HG03432 (cell line): ENCODE measurements around the gene LRBA.

ENCODE experiments used
- ATAC-seq: cut with Tn5 transposase; IDR thresholded peaks from one replicate; pipeline ENCODE4 v1.9.1; 2021; ENCODE audit warnings: mild to moderate bottlenecking, moderate library complexity; ENCODE audit not compliant: unreplicated experiment

LRBA gene

DNA sequence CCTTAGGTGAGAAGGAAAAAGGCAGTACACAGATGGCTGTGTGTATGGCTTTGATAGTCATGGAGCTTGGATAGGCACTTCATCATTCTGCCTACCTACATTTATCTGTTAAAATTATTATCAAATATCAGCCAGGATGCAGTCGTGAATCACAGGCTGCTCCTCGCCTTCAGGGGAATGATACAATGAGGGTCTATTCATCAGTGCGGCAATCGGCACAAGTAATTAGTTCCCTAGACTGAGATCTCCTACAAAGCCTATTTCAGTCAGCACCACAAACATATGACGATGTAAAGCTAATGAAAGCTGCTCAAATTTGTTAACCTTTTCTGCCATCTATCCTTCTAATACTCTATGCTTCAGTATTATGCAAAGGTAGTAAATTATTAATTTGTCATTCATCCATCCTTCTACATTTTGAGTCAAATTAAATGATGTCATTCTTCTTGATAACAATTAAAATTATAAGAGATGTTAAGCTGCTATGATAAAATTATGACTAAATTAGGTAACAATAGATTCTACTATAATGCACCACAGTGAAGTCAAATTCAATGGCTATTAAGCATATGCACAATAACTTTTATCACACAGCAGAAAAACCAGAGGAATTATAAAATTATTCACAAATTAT is 414.2 kb downstream of the LRBA start:
- ATAC-seq, result no peak

DNA sequence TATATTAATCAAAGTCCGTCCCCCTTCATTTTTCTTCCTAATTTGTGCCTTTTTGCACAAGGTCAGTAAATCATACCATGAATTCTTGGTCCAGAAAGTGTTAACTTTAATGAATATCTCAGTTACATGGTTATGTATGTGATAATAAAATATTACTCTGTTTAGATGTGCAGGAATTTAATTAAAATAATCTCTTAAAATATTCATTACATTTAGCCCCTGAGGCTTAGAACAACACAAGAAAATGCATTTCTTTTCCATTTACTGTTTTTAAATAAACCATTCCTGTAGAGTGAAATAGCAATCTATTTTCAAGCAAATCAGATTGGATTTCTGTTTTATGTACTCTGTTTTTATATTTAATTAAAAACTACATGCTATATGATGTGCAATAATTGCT is 415.5 kb downstream of the LRBA start:
- ATAC-seq, result no peak

DNA sequence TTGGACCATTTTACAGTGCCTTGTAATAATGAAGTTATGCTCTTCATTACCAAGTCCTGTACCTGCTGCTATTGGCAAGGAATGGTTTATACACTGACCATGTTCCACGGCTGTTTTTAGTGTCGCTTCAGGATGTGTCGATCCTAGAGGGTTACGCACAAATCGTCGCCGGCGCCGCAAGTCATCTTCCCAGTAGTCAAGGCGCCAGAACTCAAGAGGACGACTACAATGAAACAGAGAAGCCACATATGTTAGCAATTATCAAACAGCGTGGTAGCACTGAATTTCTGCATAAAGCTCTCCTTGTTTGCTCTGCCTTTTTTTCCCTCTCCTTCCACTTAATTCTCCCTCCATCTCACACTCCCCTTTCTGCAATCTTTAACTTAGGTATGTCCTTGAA is 416.2 kb downstream of the LRBA start:
- no peak for ATAC-seq

DNA sequence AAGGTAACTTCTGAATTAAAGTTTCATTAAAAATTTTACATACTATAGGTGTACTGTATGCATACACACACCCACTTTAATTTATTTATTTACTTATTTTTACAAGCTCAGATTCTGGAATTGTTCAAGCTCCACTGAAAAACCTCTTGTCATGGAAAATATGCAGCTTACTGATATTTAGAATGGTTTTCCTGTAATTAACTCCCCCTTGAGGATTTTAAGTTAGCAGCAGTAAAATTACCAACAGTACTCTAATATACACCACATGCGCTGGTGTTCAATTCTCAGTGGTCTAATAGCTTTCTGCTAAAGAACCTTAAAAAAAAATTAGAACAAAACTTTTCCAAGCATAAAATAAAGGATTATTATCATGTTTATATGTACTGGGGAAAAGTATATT is 421.1 kb downstream of the LRBA start:
- ATAC-seq, result no peak

DNA sequence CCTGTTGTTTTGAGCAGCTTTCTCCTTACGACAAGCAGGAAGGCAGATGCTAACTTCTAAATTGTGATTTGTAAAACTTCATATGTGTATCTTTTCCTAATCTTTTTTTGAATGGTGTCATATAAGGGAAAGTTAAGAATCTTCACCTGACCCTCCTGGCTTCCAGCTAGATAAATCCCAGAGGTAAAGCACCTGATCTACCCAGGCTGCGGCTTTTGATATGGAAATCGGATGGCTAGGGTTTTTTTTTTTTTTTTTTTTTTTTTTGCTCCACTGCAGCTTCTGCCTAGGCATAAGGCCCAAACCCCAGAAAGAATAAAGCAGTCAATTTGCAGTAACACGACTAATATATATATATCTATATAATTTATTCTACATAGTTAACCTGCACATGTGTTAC is 423.2 kb downstream of the LRBA start:
- ATAC-seq, result no peak

DNA sequence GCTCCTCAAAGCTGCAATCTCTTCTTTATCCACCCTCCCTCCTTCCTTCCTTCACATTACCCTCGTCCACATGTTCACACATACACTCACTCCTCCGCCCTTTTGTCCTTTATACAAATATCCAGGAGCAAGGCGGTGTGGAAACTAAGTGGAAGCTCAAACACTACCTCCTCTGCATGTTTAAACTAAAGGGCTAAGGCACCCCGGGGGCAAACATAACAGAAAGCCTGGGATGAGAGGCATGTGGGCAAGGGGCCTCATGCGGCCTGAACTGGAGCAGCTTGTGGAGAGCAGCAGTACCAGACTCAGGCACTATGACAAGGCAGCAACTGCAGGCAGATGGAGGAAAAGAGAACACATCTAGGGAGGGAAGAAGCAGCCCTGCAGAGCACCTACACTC is 423.7 kb downstream of the LRBA start:
- no peak for ATAC-seq

DNA sequence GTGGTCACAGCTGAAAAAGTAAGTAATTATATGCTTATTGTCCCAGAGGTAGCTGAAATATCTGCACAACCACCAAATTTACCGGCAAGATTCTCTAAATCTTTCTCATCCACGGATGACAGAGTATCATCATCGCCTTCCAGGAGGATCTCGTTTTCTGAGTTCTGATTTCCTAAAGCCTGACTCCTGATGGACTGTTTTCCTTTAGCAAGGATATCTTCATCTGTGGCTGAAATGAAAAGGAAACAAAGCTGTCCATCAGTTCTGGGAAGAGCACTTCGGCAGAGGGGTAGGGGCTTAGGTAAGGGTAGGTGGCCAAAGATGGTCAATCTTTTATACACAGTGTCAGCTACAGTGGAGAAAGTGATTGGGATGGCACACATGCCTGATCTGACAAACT is 424.5 kb downstream of the LRBA start:
- no peak for ATAC-seq

DNA sequence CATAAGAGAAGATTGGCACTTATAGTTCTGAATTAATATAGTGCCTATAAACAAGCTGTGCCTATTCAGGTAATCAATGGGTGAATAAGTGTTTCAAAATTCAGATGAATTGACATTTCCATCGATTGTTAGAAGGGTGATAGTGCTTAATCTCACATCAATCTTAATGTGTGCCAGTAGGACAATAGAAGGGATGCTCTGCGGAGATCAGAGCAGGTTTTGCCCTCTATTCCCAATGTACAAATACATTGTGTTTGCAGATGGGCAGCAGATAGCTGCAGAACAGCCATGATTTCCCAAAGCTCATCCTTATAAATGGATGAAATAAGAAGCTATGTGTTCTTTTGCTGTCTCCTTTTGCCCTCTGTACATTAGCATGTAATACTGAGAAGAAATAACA is 425.9 kb downstream of the LRBA start:
- no peak for ATAC-seq

DNA sequence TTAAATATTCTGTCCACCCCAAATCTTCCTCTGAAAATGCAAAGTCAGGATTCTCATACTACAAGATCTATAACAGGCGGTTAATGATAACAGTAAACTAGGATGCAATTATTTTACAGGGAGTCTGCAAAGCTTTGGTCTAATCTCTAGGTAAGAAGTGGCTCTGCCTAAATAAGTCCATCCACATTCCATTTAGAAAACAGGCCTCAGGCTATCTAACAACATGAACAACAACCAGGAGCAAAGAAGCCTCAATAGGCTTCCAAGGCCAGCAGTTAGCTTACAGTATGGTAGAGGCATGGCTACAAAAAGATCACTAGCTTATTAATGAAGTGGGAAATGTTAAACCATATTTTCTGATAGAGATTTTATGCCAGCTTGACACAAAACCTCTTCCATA is 426.8 kb downstream of the LRBA start:
- ATAC-seq, result no peak

DNA sequence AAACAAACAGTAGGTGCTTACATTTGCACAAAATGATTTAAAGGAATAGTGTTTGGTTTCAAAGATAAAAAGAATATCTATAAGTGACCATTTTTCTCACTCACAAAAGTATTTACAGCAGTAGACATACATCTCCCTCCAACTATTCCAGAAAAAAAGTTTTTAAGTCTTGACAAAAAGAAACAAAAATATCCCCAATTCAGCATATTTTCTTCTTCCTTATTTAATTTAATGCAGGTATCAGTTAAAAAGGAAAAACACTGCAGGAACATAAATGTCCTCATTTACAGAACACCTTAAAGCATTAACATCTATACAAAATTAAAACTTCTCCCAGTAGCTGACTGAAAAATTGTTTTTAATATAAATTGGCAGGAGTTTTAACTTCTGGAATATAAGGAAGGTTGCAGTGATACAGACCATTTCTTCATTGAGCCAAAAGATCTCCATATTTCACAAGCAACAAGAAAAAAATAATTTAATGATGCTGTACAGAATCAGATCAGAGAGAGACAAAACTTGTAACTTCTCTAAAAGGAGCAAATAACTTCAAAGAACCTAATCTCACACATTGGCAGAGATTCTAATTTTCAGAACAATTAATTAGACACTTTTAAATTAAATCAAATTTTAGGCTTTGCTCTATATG is 428.8 kb downstream of the LRBA start:
- no peak for ATAC-seq

DNA sequence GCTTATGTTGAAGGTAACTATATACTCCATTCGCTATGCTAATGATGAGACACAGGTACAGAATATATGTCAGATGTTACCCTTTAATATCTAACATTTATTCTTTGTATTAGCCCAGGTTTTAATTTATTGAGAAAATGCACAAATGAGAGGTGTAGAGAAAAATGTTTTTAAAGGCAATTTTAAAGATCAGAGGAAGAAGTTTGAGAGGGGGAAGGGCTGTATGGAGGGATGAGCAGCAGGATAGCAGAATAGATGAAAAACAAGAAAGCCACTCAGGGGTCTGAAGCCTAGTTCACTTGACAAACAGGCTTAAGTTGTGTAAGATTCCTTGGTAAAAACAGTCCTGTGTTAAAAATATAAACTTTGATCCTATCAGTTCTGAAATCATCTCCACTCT is 429.5 kb downstream of the LRBA start:
- ATAC-seq, result no peak

DNA sequence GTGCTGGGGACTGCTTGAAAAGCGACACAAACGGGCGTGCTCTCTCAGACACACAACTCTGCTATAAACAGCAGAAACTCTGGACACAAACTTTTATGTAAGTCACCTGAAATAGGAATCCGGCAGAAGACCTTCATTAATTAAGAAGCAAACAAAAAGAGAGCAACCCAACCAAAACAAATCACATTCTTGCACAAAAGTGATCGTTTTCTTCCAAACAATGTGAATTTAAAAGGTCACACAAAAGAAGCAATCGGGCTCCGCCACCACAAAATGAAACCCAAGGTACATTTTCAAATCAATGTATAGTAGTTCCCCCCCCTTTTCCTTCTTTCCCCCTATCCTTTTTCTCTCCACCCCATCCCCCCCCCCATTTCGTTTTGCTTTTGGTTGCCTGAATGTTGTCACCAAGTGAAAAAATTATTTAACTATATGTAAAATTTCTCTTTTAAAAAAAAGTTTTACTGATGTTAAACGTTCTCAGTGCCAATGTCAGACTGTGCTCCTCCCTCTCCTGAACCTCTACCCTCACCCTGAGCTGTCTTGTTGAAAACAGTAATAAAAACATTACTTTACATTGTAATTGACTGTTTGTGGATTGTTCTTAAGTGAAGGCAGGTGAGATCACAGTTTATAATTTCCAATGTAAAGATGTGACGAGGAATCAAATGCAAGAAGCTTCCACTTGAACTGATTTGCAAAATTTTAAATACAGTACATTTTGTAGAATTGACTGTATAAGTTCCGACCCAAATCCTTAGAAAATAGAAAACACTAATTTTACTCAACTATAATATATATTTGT is 430.8 kb downstream of the LRBA start:
- no peak for ATAC-seq

DNA sequence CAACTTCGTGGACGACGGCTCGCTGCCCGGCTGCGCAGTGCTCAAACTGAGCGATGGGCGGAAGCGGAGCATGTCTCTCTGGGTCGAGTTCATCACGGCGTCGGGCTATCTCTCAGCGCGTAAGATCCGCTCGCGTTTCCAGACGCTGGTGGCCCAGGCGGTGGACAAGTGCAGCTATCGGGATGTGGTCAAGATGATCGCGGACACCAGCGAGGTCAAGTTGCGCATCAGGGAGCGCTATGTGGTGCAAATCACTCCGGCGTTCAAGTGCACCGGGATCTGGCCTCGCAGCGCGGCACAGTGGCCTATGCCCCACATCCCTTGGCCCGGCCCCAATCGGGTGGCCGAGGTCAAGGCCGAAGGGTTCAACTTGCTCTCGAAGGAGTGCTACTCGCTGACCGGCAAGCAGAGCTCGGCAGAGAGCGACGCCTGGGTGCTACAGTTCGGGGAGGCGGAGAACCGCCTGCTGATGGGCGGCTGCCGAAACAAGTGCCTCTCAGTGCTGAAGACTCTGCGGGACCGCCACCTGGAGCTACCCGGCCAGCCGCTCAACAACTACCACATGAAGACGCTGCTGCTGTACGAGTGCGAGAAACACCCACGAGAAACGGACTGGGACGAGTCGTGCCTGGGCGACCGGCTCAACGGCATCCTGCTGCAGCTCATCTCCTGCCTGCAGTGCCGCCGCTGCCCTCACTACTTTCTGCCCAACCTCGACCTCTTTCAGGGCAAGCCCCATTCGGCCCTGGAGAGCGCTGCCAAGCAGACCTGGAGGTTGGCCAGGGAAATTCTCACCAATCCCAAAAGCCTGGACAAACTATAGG is 431.6 kb downstream of the LRBA start:
- ATAC-seq, result no peak

DNA sequence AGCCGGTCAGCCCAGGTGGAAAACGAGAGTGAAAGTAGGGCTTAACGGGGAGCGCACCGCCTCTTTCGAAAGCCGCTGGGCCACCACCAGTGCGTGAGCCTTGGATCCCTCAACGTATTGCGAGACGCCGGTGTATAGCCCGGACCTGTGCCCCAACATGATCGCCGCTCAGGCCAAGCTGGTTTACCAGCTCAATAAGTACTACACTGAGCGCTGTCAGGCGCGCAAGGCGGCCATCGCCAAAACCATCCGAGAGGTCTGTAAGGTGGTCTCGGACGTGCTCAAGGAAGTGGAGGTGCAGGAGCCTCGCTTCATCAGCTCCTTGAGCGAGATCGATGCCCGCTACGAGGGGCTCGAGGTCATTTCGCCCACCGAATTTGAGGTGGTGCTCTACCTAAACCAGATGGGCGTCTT is 432.2 kb downstream of the LRBA start:
- ATAC-seq, result no peak

DNA sequence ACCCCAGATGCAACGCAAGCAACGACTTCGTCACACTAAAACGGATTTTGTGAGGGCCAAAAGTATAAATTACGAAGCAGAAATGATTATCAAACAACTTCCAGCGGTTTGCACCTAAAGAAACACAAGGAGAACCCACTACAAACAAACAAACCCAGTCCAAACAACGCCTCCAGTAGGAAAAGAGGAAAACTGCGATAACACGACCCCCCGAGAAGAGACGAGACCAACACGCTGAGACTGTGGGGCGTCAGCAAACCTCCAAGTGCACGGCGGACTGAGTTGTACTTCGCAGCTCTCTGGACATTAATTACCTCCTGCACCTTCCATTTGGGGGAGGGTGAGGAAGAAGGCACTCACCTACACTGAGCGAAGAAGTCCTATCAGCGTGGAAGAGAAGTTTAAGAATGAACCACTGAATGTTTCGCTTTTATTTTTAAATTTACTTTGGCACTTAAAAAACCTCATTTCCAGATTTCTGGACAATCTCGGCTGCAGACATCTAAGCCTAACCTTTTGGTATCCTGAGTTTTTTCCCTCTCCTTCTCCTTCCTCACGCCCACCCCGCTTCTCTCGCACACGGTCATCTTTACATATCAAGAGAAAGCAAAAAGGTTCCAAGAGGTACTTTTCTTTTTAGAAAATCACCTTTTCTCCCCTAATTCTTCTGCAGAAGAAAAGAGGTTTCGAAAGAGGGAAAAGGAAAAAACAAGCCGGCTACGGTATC is 432.8 kb downstream of the LRBA start, which contains the start of gene MAB21L2:
TSS of gene MAB21L2 (plus strand) at position 6 of the 727 bp plus-strand sequence. CDS start 879 bp downstream, outside the sequence.
- ATAC-seq, result no peak

DNA sequence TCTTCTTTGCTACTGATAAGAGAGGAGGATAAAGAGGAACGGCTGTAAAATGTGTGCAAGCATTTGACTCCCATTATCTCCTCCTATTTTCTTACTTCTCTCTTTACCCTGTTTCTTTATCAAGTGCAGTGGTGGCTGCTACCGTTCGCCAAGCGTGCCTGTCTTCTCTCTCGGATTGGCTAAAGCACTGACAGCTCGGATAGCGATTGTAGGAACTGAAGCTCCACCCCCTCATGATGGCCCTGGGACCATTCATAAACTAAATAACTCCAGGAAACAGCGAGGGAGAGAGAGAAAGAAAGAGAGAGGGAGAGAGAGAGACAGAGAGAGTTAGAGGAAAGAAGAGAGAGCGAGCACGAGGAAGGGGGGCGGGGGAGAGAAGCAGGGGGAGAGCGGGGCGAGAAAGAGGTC is 433.4 kb downstream of the LRBA start:
- no peak for ATAC-seq

DNA sequence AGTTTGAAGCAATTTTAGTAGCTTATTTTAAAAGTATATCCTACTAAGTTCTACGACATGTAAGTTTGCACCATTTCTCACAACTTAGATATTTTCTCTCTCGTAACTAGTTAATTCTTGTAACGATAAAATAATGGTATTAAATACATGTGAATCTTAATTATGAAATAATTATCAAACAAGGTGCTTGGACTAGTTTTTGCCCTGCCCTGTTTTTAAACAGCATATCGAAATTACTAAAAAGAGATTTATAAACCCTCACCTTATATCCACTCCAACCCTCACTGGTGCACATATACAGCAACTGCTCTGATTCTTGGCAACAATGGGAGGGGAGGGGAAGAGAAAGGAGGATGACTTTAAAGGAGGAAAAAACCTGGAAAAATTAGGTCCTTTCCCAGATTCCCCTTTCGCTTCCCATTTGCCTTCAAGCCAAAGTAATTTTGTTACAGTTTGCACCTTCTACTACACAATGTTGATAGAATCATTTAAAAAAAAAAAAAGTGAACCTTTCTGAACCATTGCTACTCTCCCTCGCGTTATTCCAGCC is 434.0 kb downstream of the LRBA start:
- ATAC-seq, result no peak

DNA sequence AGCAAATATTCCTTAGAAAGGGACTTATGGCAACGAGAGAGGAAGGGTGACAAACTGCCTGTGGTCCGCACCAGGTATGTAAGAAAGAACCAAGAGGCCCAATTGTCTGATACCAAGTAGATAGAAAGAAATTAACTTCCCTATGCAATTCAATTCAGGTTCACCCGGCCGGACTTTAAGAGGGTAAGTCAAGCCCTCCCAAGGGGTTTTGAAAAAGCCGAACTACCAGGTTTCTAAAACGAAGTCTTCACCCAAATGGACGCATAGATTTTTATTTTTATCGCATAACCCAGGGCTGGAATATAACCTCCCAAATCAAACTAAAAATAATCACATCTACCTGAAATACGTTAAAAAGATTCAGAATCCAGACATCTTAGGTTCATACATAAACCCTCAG is 434.8 kb downstream of the LRBA start:
- no peak for ATAC-seq

DNA sequence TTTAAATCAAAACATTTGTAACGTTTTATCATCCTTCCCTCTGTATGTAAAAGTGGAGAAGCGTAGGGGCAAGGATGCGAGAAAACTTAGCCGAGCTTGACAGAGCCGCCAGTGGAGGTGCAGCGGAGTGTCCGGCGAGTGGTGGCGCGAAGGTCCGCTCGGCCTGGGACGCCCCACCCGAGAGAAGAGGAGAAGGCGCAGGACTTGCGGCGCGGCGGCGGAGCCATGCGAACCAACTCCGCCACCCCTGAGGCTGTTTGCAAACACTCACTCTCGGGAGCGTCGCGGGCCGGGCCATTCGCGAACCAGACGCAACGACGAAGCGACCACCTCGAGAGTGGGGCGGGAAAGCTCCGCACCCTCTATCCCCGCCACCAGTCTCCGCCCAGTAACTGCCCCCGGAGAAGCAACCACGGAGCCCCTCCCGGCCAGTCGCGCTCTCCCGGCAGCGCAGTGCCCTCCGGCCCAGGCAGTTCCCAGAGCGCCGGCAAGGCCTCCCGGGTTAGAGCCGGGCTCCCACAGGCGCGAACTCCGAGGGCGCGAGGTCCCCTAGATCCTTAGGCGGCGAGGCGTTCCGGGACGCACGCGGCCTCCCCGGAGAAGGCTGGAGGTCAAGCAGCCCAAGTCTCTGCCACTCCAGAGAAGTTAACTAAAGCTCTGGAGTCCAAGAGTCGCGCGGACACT is 435.4 kb downstream of the LRBA start:
- no peak for ATAC-seq
